T-cell (primary cell): ENCODE data around the gene TMEM132A. TPM values are rescaled to one million over a fixed set of nuclear protein-coding genes. Genes with fewer than 3 reads are reported as not detected.

Source experiments
- ATAC-seq, 4 experiments: fragments of 200-7000 bp in 3 of 4; fragments of 150-1000 bp in 1 of 4; cut with Tn5 transposase; replicated peaks in 1 of 4; 1 replicate in 3 of 4; 2 replicates in 1 of 4; pipeline ENCODE4 v1.10.0; 2021; ENCODE audit warnings: moderate library complexity in 3 of 4, mild to moderate bottlenecking in 2 of 4, moderate number of reproducible peaks in 1 of 4
- CTCF ChIA-PET, 2 donors: fragments of 300-600 bp; sonication (Branson Sonifier 250); formaldehyde crosslinking; loops; one replicate each; lab custom pipeline; 2022; ENCODE audit warnings: antibody characterized with exemption in 2 of 2; lab: Charles Lee
- POLR2A ChIA-PET, 2 donors: fragments of 300-600 bp; sonication (Branson Sonifier 250); formaldehyde crosslinking; loops; one replicate each; lab custom pipeline; 2022; ENCODE audit warnings: antibody characterized with exemption in 2 of 2; lab: Charles Lee
- DNase-seq, 35 experiments: peaks; one replicate each; pipeline versions ENCODE4 v3.0.0 to v3.0.0-alpha.2; 2013 to 2023
- H3K27ac ChIP-seq: one replicate; pipeline ENCODE4 v1.5.1; 2013; ENCODE audit warnings: low read length
- H3K27me3 ChIP-seq, 2 experiments: replicated peaks in 1 of 2; 1 replicate in 1 of 2; 2 replicates in 1 of 2; pipeline versions ENCODE4 v1.6.1 to v1.7.0; 2013; ENCODE audit warnings: low read length in 1 of 2, mixed read lengths in 1 of 2; ENCODE audit not compliant: control insufficient read depth in 2 of 2, insufficient read depth in 2 of 2; ENCODE audit errors: extremely low read depth in 1 of 2
- H3K36me3 ChIP-seq, 2 donors: 1 replicate in 1 of 2; 2 replicates in 1 of 2; pipeline versions ENCODE4 v1.6.1 to v1.7.0; 2013; ENCODE audit warnings: low read length in 1 of 2; ENCODE audit not compliant: control insufficient read depth in 2 of 2, insufficient read depth in 1 of 2; ENCODE audit errors: extremely low read depth in 1 of 2
- H3K4me1 ChIP-seq, 2 experiments: 1 replicate in 1 of 2; 2 replicates in 1 of 2; pipeline versions ENCODE4 v1.6.1 to v1.7.0; 2013; ENCODE audit warnings: low read length in 2 of 2, mixed read lengths in 1 of 2; ENCODE audit not compliant: insufficient read depth in 2 of 2, control insufficient read depth in 1 of 2; ENCODE audit errors: extremely low read depth in 1 of 2
- H3K4me3 ChIP-seq, 2 donors: 1 replicate in 1 of 2; 2 replicates in 1 of 2; pipeline versions ENCODE4 v1.5.1 to v1.7.0; 2013; ENCODE audit warnings: mild to moderate bottlenecking in 2 of 2, low read length in 1 of 2, moderate library complexity in 1 of 2; ENCODE audit not compliant: control insufficient read depth in 1 of 2; ENCODE audit errors: extremely low read depth in 1 of 2
- H3K9me3 ChIP-seq: 2 replicates; pipeline ENCODE4 v1.7.0; 2013
- H3K27ac Mint-ChIP-seq, 2 donors: one replicate each; pipeline ENCODE4 v1.8.0; 2020 to 2021; ENCODE audit warnings: mild to moderate bottlenecking in 2 of 2, mixed read lengths in 2 of 2
- H3K27me3 Mint-ChIP-seq, 2 donors: one replicate each; pipeline ENCODE4 v1.8.0; 2021 to 2022; ENCODE audit warnings: mixed read lengths in 2 of 2
- H3K36me3 Mint-ChIP-seq: one replicate; pipeline ENCODE4 v1.8.0; 2021; ENCODE audit warnings: mixed read lengths
- H3K4me1 Mint-ChIP-seq, 3 donors: one replicate each; pipeline ENCODE4 v1.8.0; 2020 to 2022; ENCODE audit warnings: mixed read lengths in 3 of 3, mild to moderate bottlenecking in 1 of 3
- H3K4me3 Mint-ChIP-seq, 3 donors: one replicate each; pipeline ENCODE4 v1.8.0; 2020 to 2022; ENCODE audit warnings: mild to moderate bottlenecking in 3 of 3, mixed read lengths in 3 of 3, moderate library complexity in 3 of 3
- H3K9me3 Mint-ChIP-seq, 3 donors: one replicate each; pipeline ENCODE4 v1.8.0; 2020 to 2022; ENCODE audit warnings: mixed read lengths in 3 of 3
- WGBS: methylation state at CpG from one replicate; pipeline ENCODE4 v1.1.5; 2013; ENCODE audit warnings: missing lambda C conversion rate; ENCODE audit not compliant: insufficient coverage; 5-methylcytosine and 5-hydroxymethylcytosine counted together
- total RNA-seq, 35 experiments: library from RNA in 6 of 35; stranded (reverse) in 6 of 35; fragments of 120-200 nt in 1 of 35; gene quantifications; one replicate each; pipeline versions ENCODE4 v1.2.1 to v1.2.4 and lab custom pipeline; 2013 to 2026

TMEM132A gene
- total RNA-seq, 5 donors from 2014 or later (not counting 1 experiment from before 2014, with no cell fraction given) = 0.23 to 1.6 (median 1.2) TPM; not detected in 2

- DNase-seq (no peak), ATAC-seq (no peak)
- no peaks in the 10 kb centered on the region for H3K36me3 ChIP-seq
- H3K9me3 ChIP-seq = no peaks in the 10 kb centered on the region
- H3K4me1 ChIP-seq = no peaks in the 10 kb centered on the region
- no peaks in the 10 kb centered on the region for H3K36me3 Mint-ChIP-seq
- H3K4me1 Mint-ChIP-seq = no peaks in the 10 kb centered on the region
- H3K27me3 ChIP-seq = peaks cover 0 to 43% of the 10 kb centered on the region in 2 experiments
- 100% methylated on average over 2 of the region's 5 CpGs for WGBS
- CTCF ChIA-PET = no interaction called here
- H3K27me3 Mint-ChIP-seq = peaks cover 5 to 16% of the 10 kb centered on the region in 2 donors
- H3K9me3 Mint-ChIP-seq = no peaks in the 10 kb centered on the region
- no peak overlapping the region for H3K4me3 Mint-ChIP-seq
- H3K27ac Mint-ChIP-seq = no peak overlapping the region
- H3K4me3 ChIP-seq = no peak overlapping the region
- no peak overlapping the region for H3K27ac ChIP-seq
- POLR2A ChIA-PET = interaction anchor here in 1 of 2 donors (0.6 kb wide), 1 partner anchor 77 kb away, joined by 3 read pairs; no protein-coding TSS in a partner anchor
Observed at GRCh38 chr11:60932605-60933356, 8.5 kb downstream of the TMEM132A start.

GRCh38 chr11:60933416-60934123 is 9.3 kb downstream of the TMEM132A start:
- H3K27me3 Mint-ChIP-seq = peaks cover 5 to 17% of the 10 kb centered on the region in 2 donors
- H3K27ac ChIP-seq = no peak overlapping the region
- 92% methylated on average over 36 of the region's 37 CpGs for WGBS
- no peak overlapping the region for H3K4me3 ChIP-seq
- DNase-seq (no peak), ATAC-seq (no peak)
- POLR2A ChIA-PET = no interaction called here
- no peaks in the 10 kb centered on the region for H3K4me1 ChIP-seq
- H3K9me3 Mint-ChIP-seq = no peaks in the 10 kb centered on the region
- CTCF ChIA-PET = no interaction called here
- H3K9me3 ChIP-seq = no peaks in the 10 kb centered on the region
- H3K27me3 ChIP-seq = peaks cover 0 to 40% of the 10 kb centered on the region in 2 experiments
- no peak overlapping the region for H3K4me3 Mint-ChIP-seq
- no peaks in the 10 kb centered on the region for H3K4me1 Mint-ChIP-seq
- no peak overlapping the region for H3K27ac Mint-ChIP-seq
- no peaks in the 10 kb centered on the region for H3K36me3 Mint-ChIP-seq
- H3K36me3 ChIP-seq = no peaks in the 10 kb centered on the region

- H3K36me3 Mint-ChIP-seq = no peaks in the 10 kb centered on the region
- DNase-seq (no peak), ATAC-seq (no peak)
- Histone ChIP-seq H3K9me3 (no peaks in the 10 kb centered on the region), H3K27ac (no peak overlapping the region), H3K4me3 (no peak overlapping the region), H3K36me3 (no peaks in the 10 kb centered on the region), H3K27me3 (peaks cover 0 to 34% of the 10 kb centered on the region in 2 experiments), H3K4me1 (no peaks in the 10 kb centered on the region)
- no peak overlapping the region for H3K27ac Mint-ChIP-seq
- H3K4me3 Mint-ChIP-seq = no peak overlapping the region
- ChIA-PET CTCF (no interaction called here), POLR2A (no interaction called here)
- 95% methylated on average over 48 of the region's 57 CpGs for WGBS
- peaks cover 5 to 16% of the 10 kb centered on the region in 2 donors for H3K27me3 Mint-ChIP-seq
- H3K9me3 Mint-ChIP-seq = no peaks in the 10 kb centered on the region
- H3K4me1 Mint-ChIP-seq = no peaks in the 10 kb centered on the region
Observed at GRCh38 chr11:60934124-60934789, 10.0 kb downstream of the TMEM132A start.

GRCh38 chr11:60934790-60935605 is 10.7 kb downstream of the TMEM132A start:
- H3K36me3 ChIP-seq = no peaks in the 10 kb centered on the region
- H3K27me3 Mint-ChIP-seq = peaks cover under 1 to 9% of the 10 kb centered on the region in 2 donors
- H3K4me3 ChIP-seq = no peak overlapping the region
- H3K4me3 Mint-ChIP-seq = no peak overlapping the region
- no peak for ATAC-seq
- H3K9me3 ChIP-seq = no peaks in the 10 kb centered on the region
- no peak overlapping the region for H3K27ac Mint-ChIP-seq
- CTCF ChIA-PET = no interaction called here
- peaks cover 0 to 34% of the 10 kb centered on the region in 2 experiments for H3K27me3 ChIP-seq
- DNase-seq = no peak
- H3K9me3 Mint-ChIP-seq = no peaks in the 10 kb centered on the region
- peaks cover 0 to 1% (median 0%) of the 10 kb centered on the region in 3 donors for H3K4me1 Mint-ChIP-seq
- H3K27ac ChIP-seq = no peak overlapping the region
- H3K4me1 ChIP-seq = no peaks in the 10 kb centered on the region
- H3K36me3 Mint-ChIP-seq = no peaks in the 10 kb centered on the region
- POLR2A ChIA-PET = interaction anchor here in 1 of 2 donors (0.6 kb wide), 1 partner anchor 386 kb away, joined by 3 read pairs; no protein-coding TSS in a partner anchor
- WGBS = 85% methylated on average over 10 of the region's 21 CpGs

- Histone ChIP-seq H3K4me3 (no peak overlapping the region), H3K36me3 (no peaks in the 10 kb centered on the region), H3K9me3 (no peaks in the 10 kb centered on the region), H3K4me1 (no peaks in the 10 kb centered on the region), H3K27me3 (peaks cover 0 to 31% of the 10 kb centered on the region in 2 experiments), H3K27ac (no peak overlapping the region)
- POLR2A ChIA-PET = interaction anchor here in 1 of 2 donors (0.6 kb wide), 1 partner anchor 385 kb away, joined by 3 read pairs; no protein-coding TSS in a partner anchor
- Mint-ChIP-seq H3K27ac (no peak overlapping the region), H3K9me3 (no peaks in the 10 kb centered on the region), H3K27me3 (peaks cover 0 to 8% of the 10 kb centered on the region in 2 donors), H3K4me3 (no peak overlapping the region), H3K36me3 (no peaks in the 10 kb centered on the region), H3K4me1 (peaks cover 0 to 3% (median 0%) of the 10 kb centered on the region in 3 donors)
- ATAC-seq (no peak), DNase-seq (no peak)
- 63% methylated on average over 6 of the region's 27 CpGs for WGBS
- CTCF ChIA-PET = interaction anchor here in 1 of 2 donors (0.6 kb wide), 1 partner anchor 18 kb away, joined by 7 read pairs; no protein-coding TSS in a partner anchor
Observed at GRCh38 chr11:60935676-60936442, 11.6 kb downstream of the TMEM132A start.
